DOHH2 (cell line): ENCODE results near the gene TMEM174.

Source experiments
- H3F3A ChIP-seq: fragments of 200-600 bp; sonication (generic), shearing (Covaris generic); 2 replicates; pipeline ENCODE4 v1.6.0; 2016; ENCODE audit warnings: antibody characterized with exemption, mild to moderate bottlenecking; ENCODE audit not compliant: control insufficient read depth, insufficient read depth
- H3K27ac ChIP-seq: fragments of 200-600 bp; sonication (generic); 2 replicates; pipeline ENCODE4 v1.5.1; 2014; ENCODE audit warnings: low read depth, mild to moderate bottlenecking, low read length, moderate library complexity
- H3K27me3 ChIP-seq: fragments of 200-600 bp; sonication (generic); 2 replicates; pipeline ENCODE4 v1.6.1; 2014; ENCODE audit warnings: mild to moderate bottlenecking, low read length, mixed read lengths; ENCODE audit not compliant: control insufficient read depth
- H3K36me3 ChIP-seq: fragments of 200-600 bp; sonication (generic); 2 replicates; pipeline ENCODE4 v1.6.1; 2014; ENCODE audit warnings: mild to moderate bottlenecking, low read length, moderate library complexity, mixed read lengths; ENCODE audit not compliant: control insufficient read depth
- H3K4me1 ChIP-seq: fragments of 200-600 bp; sonication (generic); 2 replicates; pipeline ENCODE4 v1.6.1; 2014; ENCODE audit warnings: mild to moderate bottlenecking, low read length, mixed read lengths; ENCODE audit not compliant: control insufficient read depth
- H3K4me2 ChIP-seq: fragments of 200-600 bp; sonication (generic); 2 replicates; pipeline ENCODE4 v1.6.0; 2014; ENCODE audit warnings: mild to moderate bottlenecking, low read length, moderate library complexity
- H3K4me3 ChIP-seq: fragments of 200-600 bp; sonication (generic); 2 replicates; pipeline ENCODE4 v1.5.1; 2014; ENCODE audit warnings: mild to moderate bottlenecking, low read length, mixed read lengths
- H3K79me2 ChIP-seq: fragments of 200-600 bp; sonication (generic); 2 replicates; pipeline ENCODE4 v1.6.1; 2014; ENCODE audit warnings: mild to moderate bottlenecking, low read length, mixed read lengths; ENCODE audit not compliant: control insufficient read depth
- H3K9me2 ChIP-seq: fragments of 200-600 bp; sonication (generic); replicated peaks from 2 replicates; pipeline ENCODE4 v1.6.1; 2014; ENCODE audit warnings: mild to moderate bottlenecking, low read length, mixed read lengths; ENCODE audit not compliant: control insufficient read depth
- H3K9me3 ChIP-seq: fragments of 200-600 bp; sonication (generic); 2 replicates; pipeline ENCODE4 v1.6.1; 2014; ENCODE audit warnings: antibody characterized with exemption, low read length, mixed read lengths; ENCODE audit not compliant: control insufficient read depth, insufficient read depth
- H4K20me1 ChIP-seq: fragments of 200-600 bp; sonication (generic); 2 replicates; pipeline ENCODE4 v1.6.0; 2014; ENCODE audit warnings: low read depth, mild to moderate bottlenecking, antibody characterized with exemption, low read length, moderate library complexity; ENCODE audit not compliant: control insufficient read depth, insufficient read depth
- CTCF ChIP-seq: fragments of 200-600 bp; sonication (generic); IDR thresholded peaks from one replicate; pipeline ENCODE4 v1.5.1; 2014; ENCODE audit warnings: antibody characterized with exemption, mild to moderate bottlenecking, low read depth, low read length; ENCODE audit not compliant: poor library complexity, severe bottlenecking
- EZH2phosphoT487 ChIP-seq: fragments of 200-600 bp; sonication (generic); IDR thresholded peaks from 2 replicates; pipeline ENCODE4 v1.6.1; 2017; ENCODE audit warnings: borderline replicate concordance, mild to moderate bottlenecking, antibody characterized with exemption, low read length, moderate library complexity, mixed read lengths

TMEM174 gene

GRCh38 chr5:73135429-73136054, 37.5 kb upstream of the TMEM174 start:
- Histone ChIP-seq H4K20me1 (no peaks in the 10 kb centered on the region), H3K27ac (no peak overlapping the region), H3K4me1 (peaks cover 30% of the 10 kb centered on the region), H3K4me2 (no peak overlapping the region), H3K36me3 (no peaks in the 10 kb centered on the region), H3K79me2 (no peaks in the 10 kb centered on the region), H3K27me3 (no peaks in the 10 kb centered on the region), H3F3A (no peaks in the 10 kb centered on the region), H3K4me3 (no peak overlapping the region), H3K9me2 (no peaks in the 10 kb centered on the region), H3K9me3 (no peaks in the 10 kb centered on the region)
- TF ChIP-seq CTCF (peak; percentile 78), EZH2phosphoT487 (no peak)

- peaks cover 35% of the 10 kb centered on the region for H3K4me1 ChIP-seq
- H3K9me3 ChIP-seq = no peaks in the 10 kb centered on the region
- H3F3A ChIP-seq = no peaks in the 10 kb centered on the region
- H3K4me2 ChIP-seq = no peak overlapping the region
- H3K9me2 ChIP-seq = no peaks in the 10 kb centered on the region
- no peak overlapping the region for H3K27ac ChIP-seq
- no peaks in the 10 kb centered on the region for H4K20me1 ChIP-seq
- no peaks in the 10 kb centered on the region for H3K79me2 ChIP-seq
- no peak for TF ChIP-seq CTCF
- no peak for TF ChIP-seq EZH2phosphoT487
- H3K36me3 ChIP-seq = no peaks in the 10 kb centered on the region
- no peak overlapping the region for H3K4me3 ChIP-seq
- H3K27me3 ChIP-seq = no peaks in the 10 kb centered on the region
These were observed 36.9 kb upstream of the TMEM174 start for GRCh38 chr5:73136055-73136562.

DNA sequence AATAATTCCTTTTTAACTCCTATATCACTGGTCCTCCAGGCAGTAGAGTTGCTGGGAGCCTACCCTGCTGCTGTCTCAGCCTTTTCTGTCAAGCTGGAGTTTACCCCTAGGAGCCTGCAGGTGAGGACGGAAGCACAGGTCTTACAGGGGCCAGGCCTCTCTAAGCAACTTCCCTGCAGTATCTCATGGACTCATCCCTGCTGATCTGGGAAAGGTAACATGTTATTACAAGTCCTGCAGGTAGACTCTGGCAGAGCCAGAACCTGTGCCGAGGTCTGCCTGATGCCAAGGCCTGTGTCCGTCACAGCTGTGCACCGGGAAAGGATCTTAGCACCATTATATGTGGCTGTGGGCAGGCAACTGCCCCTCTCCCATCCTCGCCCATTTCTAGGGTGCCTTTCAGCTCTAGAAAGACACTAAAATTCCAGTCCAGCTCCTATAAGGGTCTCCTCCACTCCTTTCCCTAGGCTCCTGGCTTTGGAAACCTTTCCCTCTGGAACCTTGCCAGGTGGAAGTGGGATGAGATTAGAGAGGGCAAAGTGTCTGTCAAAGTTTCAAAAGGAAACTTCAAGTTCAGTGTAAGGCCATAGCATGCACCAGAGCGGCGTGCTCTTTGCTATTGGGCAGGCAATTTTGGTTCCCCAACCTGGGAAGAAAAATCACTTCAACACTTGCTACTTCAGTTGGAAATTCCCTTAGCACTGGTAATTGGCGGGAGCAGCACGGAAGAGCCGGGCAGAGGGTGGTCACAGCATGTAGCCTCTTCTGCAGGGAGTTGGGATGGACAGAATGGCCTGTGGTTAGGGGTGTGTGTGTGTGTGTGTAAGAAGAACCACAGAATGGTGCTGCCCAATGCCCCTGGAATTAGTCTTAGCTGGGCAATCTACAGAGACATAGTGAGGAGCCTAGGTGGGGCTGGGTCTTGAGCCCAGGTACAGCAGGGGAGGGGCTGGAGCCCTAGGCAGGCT, 35.1 kb upstream of the TMEM174 start:
- Histone ChIP-seq H3K27ac (no peak overlapping the region), H3K4me1 (peaks cover 35% of the 10 kb centered on the region), H3K27me3 (no peaks in the 10 kb centered on the region), H3K79me2 (no peaks in the 10 kb centered on the region), H3F3A (no peaks in the 10 kb centered on the region), H4K20me1 (no peaks in the 10 kb centered on the region), H3K9me2 (no peaks in the 10 kb centered on the region), H3K4me3 (no peak overlapping the region), H3K36me3 (no peaks in the 10 kb centered on the region), H3K9me3 (no peaks in the 10 kb centered on the region), H3K4me2 (no peak overlapping the region)
- TF ChIP-seq CTCF = no peak
- no peak for TF ChIP-seq EZH2phosphoT487
